ENCODE measurements around the gene PLTP. TPM values are rescaled to one million over a fixed set of nuclear protein-coding genes. Genes with fewer than 3 reads are reported as not detected.
"Not testable (repeated sequence)": the region's sequence is repeated elsewhere in the genome, so short reads cannot be mapped to it uniquely, and the experiment has no call there.

PLTP gene
- total RNA-seq, 1 experiment from 2014 or later, result 0.37 TPM

- Mint-ChIP-seq H3K36me3 (ENCODE audit: insufficient read depth, unreplicated experiment) (peaks cover 67% of the 10 kb centered on the region), H3K27me3 (ENCODE audit: insufficient read depth, unreplicated experiment) (no peaks in the 10 kb centered on the region), H3K9me3 (ENCODE audit: unreplicated experiment) (no peaks in the 10 kb centered on the region), H3K4me3 (ENCODE audit: unreplicated experiment) (no peak overlapping the region), H3K27ac (ENCODE audit: low read depth, unreplicated experiment) (no peak overlapping the region), H3K4me1 (ENCODE audit: insufficient read depth, unreplicated experiment) (no peaks in the 10 kb centered on the region)
- no peak for DNase-seq (ENCODE audit: unreplicated experiment)
- TF ChIP-seq, protein P1, sequence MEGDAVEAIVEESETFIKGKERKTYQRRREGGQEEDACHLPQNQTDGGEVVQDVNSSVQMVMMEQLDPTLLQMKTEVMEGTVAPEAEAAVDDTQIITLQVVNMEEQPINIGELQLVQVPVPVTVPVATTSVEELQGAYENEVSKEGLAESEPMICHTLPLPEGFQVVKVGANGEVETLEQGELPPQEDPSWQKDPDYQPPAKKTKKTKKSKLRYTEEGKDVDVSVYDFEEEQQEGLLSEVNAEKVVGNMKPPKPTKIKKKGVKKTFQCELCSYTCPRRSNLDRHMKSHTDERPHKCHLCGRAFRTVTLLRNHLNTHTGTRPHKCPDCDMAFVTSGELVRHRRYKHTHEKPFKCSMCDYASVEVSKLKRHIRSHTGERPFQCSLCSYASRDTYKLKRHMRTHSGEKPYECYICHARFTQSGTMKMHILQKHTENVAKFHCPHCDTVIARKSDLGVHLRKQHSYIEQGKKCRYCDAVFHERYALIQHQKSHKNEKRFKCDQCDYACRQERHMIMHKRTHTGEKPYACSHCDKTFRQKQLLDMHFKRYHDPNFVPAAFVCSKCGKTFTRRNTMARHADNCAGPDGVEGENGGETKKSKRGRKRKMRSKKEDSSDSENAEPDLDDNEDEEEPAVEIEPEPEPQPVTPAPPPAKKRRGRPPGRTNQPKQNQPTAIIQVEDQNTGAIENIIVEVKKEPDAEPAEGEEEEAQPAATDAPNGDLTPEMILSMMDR (IDR thresholded peaks at IDR 0.05; ENCODE audit: unreplicated experiment), result no peak
- no TSS peak for BruUV-seq (replicated peaks)
- intact Hi-C loops (cut with micrococcal nuclease), result no loop called here
- ChIA-PET CTCF (interaction anchor here (0.6 to 6.1 kb wide), 4 partner anchors 11 to 575 kb away, joined by 3 to 76 read pairs (median 7); no protein-coding TSS in a partner anchor), POLR2A (interaction anchor here (0.7 to 3.4 kb wide), 9 partner anchors 10 to 1660 kb away, joined by 3 to 29 read pairs (median 6); partner anchors contain the start of genes CTSA, NEURL2, PCIF1 and SNX21)
Measured at GRCh38 chr20:45958593-45958992, 46.6 kb upstream of the PLTP start.

DNA sequence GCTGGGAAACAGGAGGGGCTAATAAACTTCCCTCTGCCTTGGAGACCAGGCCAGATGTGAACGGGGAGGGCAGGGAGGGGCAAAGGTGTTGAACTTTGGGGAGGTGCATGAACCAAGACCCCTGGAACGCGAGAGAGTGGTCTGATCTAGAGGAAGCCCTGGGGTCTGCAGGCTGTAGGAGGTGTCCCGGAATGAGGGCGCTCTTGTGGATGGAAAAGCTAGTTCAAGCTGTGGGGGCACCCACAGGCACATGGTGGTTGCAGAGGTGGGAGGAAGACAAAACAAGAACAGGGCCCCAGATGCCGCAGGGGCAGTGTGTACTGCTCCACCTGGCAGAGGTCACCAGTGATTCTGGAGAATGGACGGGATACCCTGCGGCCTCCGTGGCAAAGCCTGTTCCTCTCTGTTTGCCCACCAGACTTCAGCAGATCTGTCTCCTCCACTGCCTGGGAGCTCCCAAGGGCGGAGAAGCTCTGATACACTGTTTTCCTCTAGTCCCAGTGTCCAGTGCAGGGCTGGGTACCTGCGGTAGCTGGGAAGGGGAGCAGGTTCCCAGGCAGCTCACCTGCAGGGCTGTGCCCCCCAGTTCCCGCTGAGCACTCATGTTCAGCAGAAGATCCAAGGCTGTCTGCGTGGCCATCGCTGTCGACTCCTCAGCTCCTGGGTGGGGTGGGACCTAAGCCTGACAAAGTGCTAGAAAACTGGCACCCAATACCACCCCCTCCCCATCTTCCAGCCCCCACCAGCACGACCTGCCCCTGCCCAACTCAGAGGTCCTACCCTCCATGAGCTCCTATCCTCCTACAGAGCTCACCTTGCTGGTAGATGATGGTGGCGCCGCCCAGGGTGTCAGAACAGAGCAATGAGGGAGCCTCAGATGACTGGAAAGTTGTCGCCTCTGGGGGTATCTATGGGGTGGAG, 45.3 kb upstream of the PLTP start:
- CTCF ChIA-PET, result interaction anchor here (0.7 to 6.1 kb wide), 4 partner anchors 12 to 158 kb away, joined by 4 to 76 read pairs (median 8); no protein-coding TSS in a partner anchor

GRCh38 chr20:45956326-45956725, 44.4 kb upstream of the PLTP start:
- peaks cover 64% of the 10 kb centered on the region for H3K36me3 Mint-ChIP-seq (ENCODE audit: insufficient read depth, unreplicated experiment)
- not testable (repeated sequence) for H3K4me1 Mint-ChIP-seq (ENCODE audit: insufficient read depth, unreplicated experiment); BruUV-seq (replicated peaks)

More for the DNA sequence above, 45.3 kb upstream of the PLTP start:
- no TSS peak for BruUV-seq (replicated peaks)
- intact Hi-C loops (cut with micrococcal nuclease), result no loop called here
- H3K36me3 Mint-ChIP-seq (ENCODE audit: insufficient read depth, unreplicated experiment), result peaks cover 65% of the 10 kb centered on the region
- no peak for DNase-seq (ENCODE audit: unreplicated experiment)
- H3K4me1 Mint-ChIP-seq (ENCODE audit: insufficient read depth, unreplicated experiment), result no peaks in the 10 kb centered on the region
- POLR2A ChIA-PET, result interaction anchor here (0.6 to 3.4 kb wide), 6 partner anchors 8 to 159 kb away, joined by 3 to 29 read pairs (median 6); partner anchors contain the start of genes PCIF1, SNX21 and ZNF335
- H3K4me3 Mint-ChIP-seq (ENCODE audit: unreplicated experiment), result no peak overlapping the region
- H3K27ac Mint-ChIP-seq (ENCODE audit: low read depth, unreplicated experiment), result no peak overlapping the region
- TF ChIP-seq, protein P1 (IDR thresholded peaks at IDR 0.05; ENCODE audit: unreplicated experiment), result no peak
- H3K27me3 Mint-ChIP-seq (ENCODE audit: insufficient read depth, unreplicated experiment), result no peaks in the 10 kb centered on the region
- H3K9me3 Mint-ChIP-seq (ENCODE audit: unreplicated experiment), result no peaks in the 10 kb centered on the region

DNA sequence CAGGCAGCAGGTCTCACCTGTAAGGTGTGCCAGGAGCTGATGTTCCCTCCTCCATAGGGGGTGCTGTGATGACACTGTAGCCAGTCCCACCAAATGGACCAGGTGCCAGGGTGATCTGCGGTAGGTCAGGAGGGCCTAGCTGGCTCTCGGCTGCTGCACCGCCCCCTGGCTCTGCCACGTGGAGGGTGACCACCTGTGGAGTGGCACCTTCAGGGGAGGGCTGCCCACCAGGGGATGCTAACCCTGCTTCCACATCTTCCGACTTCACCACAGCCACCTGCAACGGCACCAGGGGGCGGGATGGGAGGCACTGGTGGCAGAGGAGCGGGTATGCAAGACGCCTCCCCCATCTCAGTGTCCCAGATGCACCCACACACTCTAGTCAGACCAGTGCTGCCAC, 41.7 kb upstream of the PLTP start:
- TF ChIP-seq, protein P1 (IDR thresholded peaks at IDR 0.05; ENCODE audit: unreplicated experiment), result no peak
- Mint-ChIP-seq H3K9me3 (ENCODE audit: unreplicated experiment) (no peaks in the 10 kb centered on the region), H3K27ac (ENCODE audit: low read depth, unreplicated experiment) (no peak overlapping the region), H3K27me3 (ENCODE audit: insufficient read depth, unreplicated experiment) (no peaks in the 10 kb centered on the region), H3K4me3 (ENCODE audit: unreplicated experiment) (no peak overlapping the region), H3K4me1 (ENCODE audit: insufficient read depth, unreplicated experiment) (no peaks in the 10 kb centered on the region), H3K36me3 (ENCODE audit: insufficient read depth, unreplicated experiment) (peaks cover 63% of the 10 kb centered on the region)
- POLR2A ChIA-PET, result interaction anchor here (1.7 to 3.0 kb wide), 5 partner anchors 7 to 18 kb away, joined by 4 to 19 read pairs (median 14); partner anchors contain the start of genes PCIF1 and ZNF335
- DNase-seq (ENCODE audit: unreplicated experiment), result no peak
- CTCF ChIA-PET, result interaction anchor here (0.6 to 4.0 kb wide), 9 partner anchors 9 to 155 kb away, joined by 3 to 31 read pairs (median 4); no protein-coding TSS in a partner anchor
- no TSS peak for BruUV-seq (replicated peaks)
- intact Hi-C loops (cut with micrococcal nuclease), result no loop called here

More at GRCh38 chr20:45956326-45956725, 44.4 kb upstream of the PLTP start:
- H3K9me3 Mint-ChIP-seq (ENCODE audit: unreplicated experiment); intact Hi-C loops (cut with micrococcal nuclease); CTCF ChIA-PET; POLR2A ChIA-PET; H3K4me3 Mint-ChIP-seq (ENCODE audit: unreplicated experiment); H3K27ac Mint-ChIP-seq (ENCODE audit: low read depth, unreplicated experiment); DNase-seq (ENCODE audit: unreplicated experiment); H3K27me3 Mint-ChIP-seq (ENCODE audit: insufficient read depth, unreplicated experiment): not testable (repeated sequence)
